A549 treated with AZD2906 at 1 μM for 4 hours (cell line): Measurements from ENCODE around the gene RPL5. TPM values are rescaled to one million over a fixed set of nuclear protein-coding genes. Genes with fewer than 3 reads are reported as not detected.

ENCODE experiments used
- total RNA-seq: library from RNA; stranded (reverse); fragments of 200-300 nt; extraction: Qiagen RNA extraction; gene quantifications from 5 replicates; pipeline ENCODE4 v1.2.3, GENCODE V29; 2022

RPL5 gene
- 1,110 to 1,186 TPM (median 1,125 TPM) in 5 replicates for total RNA-seq

GRCh38 chr1:92831762-92832536 is at the start of gene RPL5:
RPL5 (plus strand) TSS chr1:92832040; CDS start chr1:92832115, 75 bp downstream.

GRCh38 chr1:92784639-92785500 is 47.0 kb upstream of the RPL5 start, which contains the start of gene EVI5:
EVI5 (minus strand) TSS chr1:92785108; CDS start chr1:92736546, 48,562 bp downstream.

Other genes with a start within 250 kb of the RPL5 start
- 4.4 to 10.4 TPM (median 5.4 TPM) in 5 replicates for gene EVI5, start 46.9 kb upstream of the RPL5 start, total RNA-seq
- gene DIPK1A, start 129.4 kb downstream of the RPL5 start, total RNA-seq = 6.7 to 10.0 TPM (median 8.8 TPM) in 5 replicates
- gene MTF2, start 247.2 kb downstream of the RPL5 start, total RNA-seq = 9.8 to 14.3 TPM (median 10.8 TPM) in 5 replicates